ENCODE data around the gene DIP2A.

DNA sequence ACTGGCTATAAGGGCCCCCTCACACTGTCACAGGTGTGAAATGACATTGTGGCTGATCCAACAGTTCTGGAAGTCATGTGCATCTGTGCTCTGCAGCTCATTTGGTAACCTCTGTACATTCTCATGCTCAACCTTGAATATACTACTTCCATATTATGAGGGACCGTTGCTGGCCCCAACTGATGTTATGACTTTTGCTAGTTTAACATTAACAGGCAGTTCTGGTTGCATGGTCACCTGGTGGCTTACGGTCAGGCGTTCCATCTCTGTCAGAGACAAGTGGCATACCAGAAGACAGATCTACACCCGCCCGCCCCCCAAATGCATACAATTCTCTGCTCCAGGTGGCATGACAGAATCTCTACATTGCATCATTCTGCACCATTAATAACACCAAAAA is 6.0 kb upstream of the DIP2A start:
- TF ChIP-seq, protein P1, sequence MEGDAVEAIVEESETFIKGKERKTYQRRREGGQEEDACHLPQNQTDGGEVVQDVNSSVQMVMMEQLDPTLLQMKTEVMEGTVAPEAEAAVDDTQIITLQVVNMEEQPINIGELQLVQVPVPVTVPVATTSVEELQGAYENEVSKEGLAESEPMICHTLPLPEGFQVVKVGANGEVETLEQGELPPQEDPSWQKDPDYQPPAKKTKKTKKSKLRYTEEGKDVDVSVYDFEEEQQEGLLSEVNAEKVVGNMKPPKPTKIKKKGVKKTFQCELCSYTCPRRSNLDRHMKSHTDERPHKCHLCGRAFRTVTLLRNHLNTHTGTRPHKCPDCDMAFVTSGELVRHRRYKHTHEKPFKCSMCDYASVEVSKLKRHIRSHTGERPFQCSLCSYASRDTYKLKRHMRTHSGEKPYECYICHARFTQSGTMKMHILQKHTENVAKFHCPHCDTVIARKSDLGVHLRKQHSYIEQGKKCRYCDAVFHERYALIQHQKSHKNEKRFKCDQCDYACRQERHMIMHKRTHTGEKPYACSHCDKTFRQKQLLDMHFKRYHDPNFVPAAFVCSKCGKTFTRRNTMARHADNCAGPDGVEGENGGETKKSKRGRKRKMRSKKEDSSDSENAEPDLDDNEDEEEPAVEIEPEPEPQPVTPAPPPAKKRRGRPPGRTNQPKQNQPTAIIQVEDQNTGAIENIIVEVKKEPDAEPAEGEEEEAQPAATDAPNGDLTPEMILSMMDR (conservative IDR thresholded peaks at IDR 0.05): no peak
- no peak for TF ChIP-seq ZFX (IDR thresholded peaks at IDR 0.05)

All from C4-2B (cell line).